NCI-H2171 (cell line): Measurements from ENCODE around the gene NTF3.

Experiments
- DNase-seq: peaks from one replicate; lab custom pipeline; 2025; lab: John Stamatoyannopoulos, UW

Gene NTF3

DNA sequence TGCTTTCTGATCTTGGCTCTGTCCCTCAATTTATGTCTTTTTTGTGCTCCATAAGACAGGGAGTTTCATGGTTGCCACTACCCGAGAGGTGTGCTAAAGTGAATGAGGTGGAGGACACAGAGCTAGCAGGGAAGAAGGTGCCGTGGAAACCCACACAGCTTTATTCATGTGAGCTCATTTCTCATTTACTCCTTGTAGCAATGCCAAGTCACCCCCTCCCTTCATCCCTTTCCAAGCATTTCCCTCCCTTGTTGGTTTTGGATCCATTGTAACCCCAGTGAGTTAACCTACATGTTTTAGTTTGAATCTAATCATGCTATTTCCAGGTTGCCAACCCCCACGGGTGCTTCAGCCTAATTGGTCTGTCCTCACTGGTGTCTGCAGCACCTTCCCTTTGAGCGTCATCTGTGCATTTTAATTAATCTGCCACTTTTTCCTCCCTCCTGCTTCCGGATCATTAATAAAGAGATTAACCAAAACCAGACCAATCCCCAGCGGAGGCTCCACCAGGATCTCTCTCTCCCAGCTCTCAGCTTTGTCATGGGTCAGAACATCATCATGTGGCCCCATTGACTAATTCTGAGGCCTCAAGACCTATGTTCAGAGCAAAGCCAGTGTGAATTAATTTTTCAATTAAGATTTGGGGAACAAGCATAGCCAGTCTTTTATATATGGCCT lies 56.2 kb downstream of the NTF3 start:
- no peak for DNase-seq

DNA sequence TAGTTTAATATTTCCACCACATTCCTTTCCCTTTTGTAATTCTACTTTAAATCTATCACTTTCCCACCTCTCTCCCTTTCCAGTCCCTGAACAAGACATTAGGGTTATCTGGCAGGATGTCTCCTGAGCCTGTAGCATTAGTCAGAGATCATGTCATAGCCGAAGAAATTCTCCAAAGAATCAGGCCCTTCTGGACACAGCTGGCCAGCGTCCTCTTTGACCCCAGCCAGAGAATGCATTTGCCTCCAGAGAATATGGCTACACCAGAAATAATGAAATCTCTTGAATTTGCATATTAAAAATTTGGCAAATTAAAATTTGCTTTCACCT lies 56.7 kb downstream of the NTF3 start:
- no peak for DNase-seq

DNA sequence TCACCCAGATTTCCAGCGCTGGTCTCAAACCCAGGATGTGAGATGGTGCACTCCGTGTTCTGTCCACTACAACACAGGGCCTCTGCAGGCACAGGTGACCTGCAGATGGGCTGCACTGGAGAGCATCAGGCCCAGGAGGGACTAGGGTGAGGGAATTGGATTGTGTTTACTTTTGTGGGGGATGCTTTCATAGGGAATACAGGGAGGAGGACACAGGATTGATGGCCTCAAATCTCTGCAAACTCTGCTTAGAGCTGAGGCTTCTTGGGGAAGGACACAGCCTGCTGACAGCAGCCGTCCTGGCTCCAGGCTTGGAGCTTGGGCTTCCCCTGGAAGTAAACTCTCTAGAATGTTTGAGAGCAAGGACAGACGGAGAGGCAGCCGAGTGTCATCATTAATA lies 57.1 kb downstream of the NTF3 start:
- no peak for DNase-seq

DNA sequence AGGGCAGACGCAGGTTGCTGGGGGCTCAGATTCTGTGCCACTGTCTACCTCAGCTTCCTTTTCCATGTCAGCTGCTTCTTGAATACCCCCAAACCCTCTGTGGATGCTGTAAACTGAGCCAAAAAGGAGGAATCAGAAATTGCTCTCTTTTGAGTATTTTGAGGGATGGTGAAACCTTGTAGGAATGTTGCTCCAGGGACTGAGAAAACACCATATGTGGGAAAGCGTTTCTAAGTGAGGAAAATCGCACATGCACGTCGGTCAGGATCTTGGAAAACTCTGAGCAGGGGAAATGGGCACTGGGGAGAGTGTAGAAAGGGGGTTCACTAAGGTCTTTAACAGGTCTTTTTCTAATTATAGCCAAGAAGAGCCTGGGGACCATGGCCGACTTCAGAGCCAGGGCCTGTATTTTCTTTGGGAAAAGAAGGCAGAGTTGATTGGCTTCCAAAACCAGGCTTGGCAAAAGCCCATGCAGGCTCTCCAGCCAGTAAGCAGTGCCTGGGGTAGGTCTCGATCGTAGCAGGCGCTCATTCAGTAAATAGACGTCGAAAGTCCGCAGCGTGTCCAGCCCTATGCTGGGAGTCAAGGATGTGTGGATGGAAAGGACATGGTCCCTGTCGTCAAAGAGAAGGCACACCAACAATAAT lies 58.0 kb downstream of the NTF3 start:
- DNase-seq, result no peak

DNA sequence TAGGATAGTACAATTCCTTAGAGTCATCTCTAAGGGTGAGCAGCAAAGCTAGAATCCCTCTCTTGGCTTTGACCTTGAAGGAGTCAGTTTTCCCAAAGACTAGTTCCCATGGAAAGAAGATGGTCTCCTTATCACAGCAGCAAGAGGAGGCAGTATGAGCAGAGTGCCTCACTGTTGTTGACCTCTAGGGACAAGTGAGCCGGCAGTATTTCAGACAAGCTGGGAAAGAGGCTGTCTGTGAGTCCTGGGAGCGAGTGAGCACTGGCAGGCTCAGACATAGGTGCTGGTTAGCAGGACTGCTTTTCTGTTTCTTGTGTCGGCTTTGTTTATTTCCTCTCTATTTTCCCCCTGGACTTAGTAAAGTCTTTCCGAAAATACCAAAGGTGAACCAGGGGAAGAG lies 60.7 kb downstream of the NTF3 start:
- DNase-seq, result no peak

DNA sequence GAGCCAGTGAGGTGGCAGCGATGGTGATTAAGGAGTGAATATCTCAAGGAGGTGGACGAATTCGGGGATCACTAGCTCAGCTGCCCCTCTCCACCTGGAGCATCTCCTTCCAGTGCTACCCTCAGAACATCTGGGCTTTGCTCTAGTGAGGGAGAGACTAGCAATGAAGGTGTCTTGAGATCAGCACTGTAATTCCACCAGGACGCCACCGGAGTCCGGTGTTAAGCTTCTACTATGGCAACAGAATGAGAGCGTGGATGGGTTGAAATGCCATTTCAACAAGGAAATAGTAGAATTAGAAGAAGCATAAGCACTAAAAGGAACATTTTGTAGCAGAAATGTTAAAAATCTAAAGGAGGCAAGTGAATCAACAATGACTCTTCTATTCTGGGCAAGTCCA lies 61.1 kb downstream of the NTF3 start:
- no peak for DNase-seq

DNA sequence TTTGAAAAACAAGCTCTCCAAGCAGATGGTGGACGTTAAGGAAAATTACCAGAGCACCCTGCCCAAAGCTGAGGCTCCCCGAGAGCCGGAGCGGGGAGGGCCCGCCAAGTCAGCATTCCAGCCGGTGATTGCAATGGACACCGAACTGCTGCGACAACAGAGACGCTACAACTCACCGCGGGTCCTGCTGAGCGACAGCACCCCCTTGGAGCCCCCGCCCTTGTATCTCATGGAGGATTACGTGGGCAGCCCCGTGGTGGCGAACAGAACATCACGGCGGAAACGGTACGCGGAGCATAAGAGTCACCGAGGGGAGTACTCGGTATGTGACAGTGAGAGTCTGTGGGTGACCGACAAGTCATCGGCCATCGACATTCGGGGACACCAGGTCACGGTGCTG lies 62.4 kb downstream of the NTF3 start:
- no peak for DNase-seq

DNA sequence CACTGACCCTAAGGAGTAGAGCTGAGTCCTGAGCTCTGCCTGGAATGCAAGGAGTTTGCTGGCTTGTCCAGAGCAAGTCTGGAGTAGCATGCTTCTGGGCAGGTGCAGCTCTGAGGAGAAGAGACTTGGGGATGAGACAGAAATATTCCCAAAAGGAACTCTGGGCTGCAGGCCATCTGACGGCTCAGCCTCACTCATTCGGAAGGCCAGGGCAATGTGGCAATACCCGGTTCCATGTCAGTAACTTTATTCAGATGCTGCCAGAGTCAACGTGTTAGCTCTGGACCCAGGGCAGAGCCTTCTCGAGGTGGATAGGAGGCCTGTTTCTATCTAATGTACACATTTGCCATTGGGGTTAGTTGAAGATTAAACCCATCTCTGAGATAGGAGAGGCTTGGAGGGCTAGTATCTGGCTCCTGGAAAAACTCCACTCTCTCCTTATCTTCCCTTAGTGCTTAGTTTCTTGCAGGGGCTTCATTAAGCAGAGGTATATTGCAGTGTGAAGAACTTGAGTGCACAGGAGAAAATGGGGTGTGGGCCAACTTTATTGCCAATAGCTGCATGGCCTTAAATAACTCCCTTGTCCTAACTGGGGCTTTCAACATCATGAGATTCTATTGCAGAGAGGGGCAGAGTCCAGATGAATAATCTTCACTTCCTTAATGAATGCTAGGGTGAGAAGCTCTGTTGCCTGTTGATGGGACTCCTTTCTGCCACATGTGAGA lies 65.6 kb downstream of the NTF3 start:
- no peak for DNase-seq

DNA sequence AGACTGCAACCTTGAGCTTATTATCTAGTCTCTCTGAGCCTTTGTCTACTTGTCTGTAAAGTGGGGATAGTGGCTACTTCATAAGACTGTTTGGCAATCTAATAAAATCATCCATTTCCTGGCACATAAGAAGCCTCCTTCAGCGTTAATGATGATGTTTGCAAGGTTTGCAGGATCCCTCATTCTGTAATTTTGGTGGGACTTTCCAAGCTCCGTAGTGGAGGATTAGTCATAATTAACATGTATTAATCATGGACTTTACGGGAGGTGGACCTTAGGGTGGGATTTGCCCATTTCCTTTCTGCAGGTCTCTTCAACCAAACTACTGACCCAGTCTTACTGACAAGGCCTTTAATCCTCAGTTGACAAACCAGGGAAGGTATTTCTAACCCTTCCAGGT lies 66.2 kb downstream of the NTF3 start:
- no peak for DNase-seq

DNA sequence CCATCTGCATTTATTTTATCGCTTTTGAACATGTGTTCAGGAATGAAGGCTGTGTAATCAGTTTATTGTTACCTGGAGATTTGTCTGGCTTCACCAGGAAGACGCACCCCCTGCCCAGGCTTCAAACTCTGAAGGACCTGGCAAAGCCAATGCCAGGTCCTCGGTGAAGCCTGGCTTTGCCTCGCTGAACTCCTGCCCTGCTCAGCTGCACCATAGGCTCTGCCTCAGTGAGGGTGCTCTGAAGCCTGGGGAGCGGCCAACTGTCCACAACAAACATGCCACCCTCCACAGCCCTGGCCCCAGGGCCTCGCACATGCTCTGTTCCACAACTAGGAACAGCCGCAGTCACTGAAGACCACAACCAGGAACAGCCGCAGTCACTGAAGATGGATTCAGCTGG lies 66.9 kb downstream of the NTF3 start:
- DNase-seq, result no peak

DNA sequence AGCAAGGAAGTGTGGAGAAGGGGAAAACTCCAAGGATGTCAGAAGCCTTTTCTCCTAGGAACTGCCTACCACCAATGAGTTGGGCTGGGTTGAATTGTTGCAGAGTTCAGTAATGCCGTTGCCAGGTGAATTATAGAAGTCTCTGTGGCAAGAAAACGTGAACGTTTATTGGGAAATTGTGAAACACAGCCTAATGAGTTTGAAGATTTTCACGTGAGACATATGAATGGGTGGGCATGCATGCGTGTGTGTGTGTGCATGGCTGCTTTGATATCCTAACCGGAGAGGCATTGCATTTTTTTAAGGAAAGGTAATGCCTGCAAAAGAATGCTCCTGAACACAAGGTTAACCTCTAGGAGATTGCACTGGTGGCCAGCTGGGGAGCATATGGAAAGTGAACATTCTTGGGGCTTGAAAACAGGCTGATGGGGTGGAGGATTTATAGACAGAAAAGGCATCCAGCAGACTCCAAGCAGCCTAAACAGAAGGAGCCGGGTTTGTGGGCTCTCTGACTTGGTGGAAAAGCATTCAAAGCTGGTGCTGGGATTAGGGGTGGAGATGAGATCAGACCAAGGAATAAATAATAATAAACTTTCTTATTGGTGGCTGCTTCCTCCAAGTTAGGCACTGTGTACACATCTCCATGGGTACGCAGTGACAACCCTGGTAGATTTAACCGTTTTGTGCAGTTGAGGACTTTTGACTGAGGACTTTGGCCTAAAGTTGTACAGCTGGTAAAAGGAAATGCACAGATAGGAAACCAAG lies 67.8 kb downstream of the NTF3 start:
- DNase-seq, result no peak

DNA sequence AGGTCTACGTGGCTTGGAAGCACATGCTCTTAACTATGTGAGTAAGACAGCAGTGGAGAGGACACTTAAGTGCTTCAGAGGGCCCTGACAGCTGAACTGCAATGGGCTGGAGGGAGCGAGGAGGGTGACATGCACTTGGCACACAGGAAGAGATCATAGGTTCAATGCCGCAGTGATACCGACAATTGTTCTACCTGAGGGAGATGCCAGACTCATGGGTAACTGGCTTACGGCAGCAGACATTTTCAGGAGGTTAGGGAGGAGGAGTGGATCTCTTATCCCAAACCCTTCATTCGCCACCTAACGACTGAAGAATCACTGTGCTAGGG lies 68.4 kb downstream of the NTF3 start:
- no peak for DNase-seq

DNA sequence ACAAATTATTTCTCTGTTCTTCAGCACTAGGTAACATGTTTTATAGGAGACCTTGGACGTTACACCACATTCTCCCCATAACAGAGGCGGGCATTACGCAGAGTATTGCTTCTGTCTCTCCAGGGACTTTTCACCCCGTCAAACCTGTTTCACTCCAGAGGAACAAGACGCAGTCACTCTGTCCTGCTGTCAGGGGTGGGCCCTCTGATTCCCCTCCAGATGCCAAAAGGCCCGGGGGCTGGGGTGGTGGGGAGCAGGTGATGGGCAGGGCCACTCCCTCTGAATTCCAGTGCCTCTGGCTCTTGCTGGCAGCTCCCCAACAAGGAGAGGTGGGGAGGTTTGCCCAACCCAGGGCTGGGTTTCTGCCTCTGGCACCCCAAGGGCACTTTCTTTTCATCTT lies 71.9 kb downstream of the NTF3 start:
- DNase-seq, result no peak

DNA sequence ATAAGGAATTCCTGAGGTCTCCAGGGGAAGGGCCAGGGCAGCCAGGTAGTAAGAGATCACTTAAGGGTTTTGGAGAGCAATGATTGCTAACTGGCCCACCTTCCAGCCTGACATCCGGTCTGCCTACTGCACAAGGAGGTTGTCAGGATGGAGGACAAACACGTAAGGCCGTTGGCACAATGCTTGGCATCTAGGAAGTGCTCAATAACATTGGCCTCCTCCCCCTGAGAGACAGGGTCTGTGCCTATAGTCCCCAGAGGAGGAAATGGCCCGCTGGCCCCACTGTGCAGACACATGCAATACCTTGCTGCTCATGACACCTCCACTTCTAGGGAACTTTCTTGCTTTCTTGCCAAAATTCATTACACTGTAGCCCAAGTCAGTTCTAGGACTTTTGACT lies 73.2 kb downstream of the NTF3 start:
- no peak for DNase-seq

DNA sequence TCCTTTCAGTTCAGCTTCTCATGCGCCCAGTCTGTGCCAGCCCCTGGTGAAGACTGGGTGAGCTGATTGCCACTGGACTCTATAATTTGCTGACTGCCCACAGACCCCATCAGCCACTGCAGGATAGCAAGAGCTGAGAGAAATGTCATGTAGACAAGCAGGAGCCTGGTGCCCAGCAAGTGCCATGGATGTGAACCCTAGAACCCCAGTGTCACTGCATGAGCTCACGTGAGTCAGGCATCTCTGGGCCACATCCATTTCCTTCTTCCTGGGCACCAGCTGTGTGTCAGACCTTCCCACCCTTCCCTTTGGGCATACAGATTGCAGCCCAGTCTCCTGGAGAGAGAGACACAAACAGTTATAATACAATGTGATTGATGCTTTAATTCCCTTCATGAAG lies 73.8 kb downstream of the NTF3 start:
- DNase-seq, result no peak

DNA sequence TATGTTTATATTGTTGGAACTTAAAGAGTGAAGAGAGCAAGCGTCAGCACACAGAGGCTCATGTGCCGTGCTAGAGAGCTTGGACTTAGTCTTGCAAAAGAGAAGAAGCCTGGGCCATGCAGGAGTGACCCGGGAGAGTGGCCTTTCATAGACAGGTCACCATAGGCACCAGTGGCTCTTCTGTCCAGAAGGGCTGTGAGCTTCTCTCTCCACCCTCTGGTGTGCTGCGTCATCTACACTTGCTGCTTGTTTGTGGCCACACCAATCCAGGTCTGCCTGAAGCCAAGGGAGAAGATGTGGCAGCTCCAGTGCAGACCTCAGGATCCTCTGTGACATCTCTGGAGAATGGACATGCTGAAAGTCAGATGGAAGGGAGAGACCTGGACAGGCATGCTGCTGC lies 74.4 kb downstream of the NTF3 start:
- no peak for DNase-seq

DNA sequence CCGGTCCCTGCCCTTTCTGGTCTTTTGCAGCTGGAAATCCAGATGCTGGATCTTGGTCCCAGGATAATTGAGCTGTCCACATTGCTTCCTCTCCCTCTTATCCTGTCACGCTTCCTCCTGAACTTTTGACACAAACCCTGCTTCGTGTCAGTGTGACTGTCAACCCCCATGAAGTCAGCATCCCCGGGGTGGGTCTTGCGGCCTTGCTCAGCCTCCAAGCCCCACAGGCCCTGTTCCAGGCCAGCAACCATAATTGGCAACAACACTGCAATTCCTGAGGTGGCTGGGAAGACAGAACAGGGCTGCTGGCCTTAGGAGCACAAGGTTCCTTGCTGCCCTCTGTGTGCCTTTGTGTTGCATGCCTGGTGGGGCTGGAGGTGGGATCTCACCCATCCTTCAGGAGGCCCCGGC lies 74.9 kb downstream of the NTF3 start:
- no peak for DNase-seq

DNA sequence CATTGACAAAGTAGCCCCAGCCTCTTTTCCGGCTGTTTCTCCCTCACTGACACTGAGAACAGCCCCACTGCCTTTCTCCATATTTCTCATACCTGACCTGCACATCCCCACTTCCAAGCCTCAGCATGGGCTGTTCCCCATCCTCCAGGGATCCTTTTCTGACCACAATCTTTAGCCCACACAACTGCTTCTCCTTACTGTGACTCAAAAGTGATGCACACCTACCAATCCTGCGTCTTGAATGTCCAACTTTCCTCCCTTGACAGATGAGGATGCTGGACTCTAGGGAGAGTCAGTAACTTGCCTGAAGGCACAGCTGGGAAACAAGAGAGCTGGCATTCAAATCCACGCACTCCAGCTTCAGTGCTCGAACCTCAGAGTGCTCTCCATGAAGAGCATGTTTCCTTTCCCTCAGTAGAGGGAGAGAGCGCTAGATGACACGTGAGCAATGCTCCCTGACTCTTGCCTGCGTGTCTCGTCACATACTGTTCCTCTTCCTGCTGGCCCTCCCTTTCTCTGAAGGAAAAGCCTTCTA lies 75.6 kb downstream of the NTF3 start:
- DNase-seq, result no peak

DNA sequence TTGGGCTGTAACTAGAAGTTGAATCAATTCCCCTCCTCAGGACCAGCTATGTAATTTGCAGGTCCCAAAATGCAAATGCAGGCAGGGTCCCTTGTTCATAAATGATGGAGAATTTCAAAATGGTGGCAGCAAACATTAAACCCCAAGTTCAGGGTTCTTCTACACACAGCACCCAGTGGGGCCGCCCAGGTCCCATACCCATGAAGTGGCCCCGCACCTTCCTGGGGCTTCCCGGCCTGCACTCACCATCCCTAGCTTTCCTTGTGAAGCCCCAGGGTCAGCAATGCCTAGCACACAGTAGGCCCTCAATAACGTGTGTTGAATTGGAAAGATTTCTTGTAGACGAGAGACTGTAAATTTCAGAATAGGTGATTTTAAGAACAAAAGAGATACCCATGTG lies 76.0 kb downstream of the NTF3 start:
- DNase-seq, result no peak

DNA sequence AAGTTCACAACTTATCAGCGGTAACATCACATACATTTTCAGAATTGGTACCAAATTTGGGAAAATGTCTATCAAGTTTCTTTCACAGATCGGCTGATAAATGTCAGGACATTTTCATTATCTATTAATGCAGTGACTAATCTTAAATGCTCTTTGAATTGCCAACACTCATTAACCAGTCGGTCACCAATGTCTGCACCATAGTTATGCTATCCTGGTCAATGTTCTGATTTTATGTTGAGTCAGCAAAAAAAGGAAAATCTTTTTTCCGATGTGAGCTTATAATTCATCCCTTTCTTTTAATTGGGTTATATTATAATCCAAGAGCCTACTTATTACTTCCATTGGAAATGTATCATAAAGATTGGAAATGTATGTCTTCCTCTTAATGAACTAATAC lies 77.2 kb downstream of the NTF3 start:
- no peak for DNase-seq

DNA sequence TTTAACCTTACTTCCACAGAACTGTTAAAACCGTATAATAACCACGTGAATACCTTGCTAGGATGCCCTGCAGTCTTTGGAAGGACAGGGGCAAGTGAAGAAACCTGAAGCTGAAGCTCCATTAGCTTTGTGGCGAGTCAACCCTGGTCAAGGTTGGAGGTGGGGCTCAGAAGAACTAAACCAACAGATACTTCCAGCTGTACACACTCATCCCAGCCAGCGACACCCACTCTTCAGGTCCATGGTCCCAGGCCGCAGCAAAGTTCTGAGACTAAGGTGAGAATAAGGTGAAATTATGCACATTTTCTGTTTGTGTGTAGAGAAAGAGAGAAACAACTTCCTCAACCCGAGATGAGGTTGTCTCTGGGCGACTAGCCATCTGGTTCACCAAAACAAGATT lies 77.6 kb downstream of the NTF3 start:
- DNase-seq, result no peak

DNA sequence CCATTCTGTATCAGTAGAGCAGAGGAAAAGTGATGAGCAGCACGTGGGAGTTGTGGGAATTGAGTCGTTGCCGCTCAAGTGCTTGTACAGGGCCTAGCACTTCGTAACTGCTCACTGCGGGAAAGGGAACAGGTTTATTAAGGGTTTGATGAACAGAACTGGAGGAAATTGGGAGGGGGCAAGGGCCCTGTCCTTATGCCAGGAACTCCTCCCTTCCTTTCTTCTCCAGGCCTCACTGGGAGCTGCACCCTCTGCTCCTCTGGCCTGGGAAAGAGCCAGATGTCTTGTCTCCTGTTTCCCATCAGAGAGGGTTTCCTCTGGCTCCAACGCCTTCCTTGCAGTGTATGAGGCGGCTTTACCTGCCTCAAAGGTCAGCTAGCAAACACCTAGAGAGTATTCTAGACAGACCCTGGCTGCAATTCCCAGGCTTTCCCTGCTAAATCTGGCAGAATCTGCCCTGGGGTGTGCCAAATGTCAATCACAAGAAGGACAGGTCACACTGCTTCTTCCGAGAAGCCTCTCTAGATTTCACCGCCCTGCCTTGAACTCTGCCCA lies 78.4 kb downstream of the NTF3 start:
- DNase-seq, result no peak

DNA sequence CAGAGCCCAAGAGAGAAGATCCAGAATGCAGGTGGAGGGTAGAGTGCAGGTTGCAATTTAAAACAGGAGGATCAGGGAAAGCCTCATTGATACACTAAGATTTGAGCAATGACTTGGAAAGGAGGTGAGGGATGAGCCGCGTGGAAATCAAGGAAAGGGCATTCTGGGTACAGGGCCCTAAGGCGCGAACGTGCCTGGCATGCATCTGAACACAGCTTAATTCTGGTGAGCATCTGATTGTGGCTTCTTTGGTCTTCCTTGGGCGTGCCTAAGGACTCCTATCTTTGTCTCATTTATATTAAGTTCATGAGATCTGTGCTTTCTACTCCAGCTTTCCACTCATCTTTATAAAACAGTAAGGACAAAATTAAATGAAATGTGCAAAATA lies 79.3 kb downstream of the NTF3 start:
- no peak for DNase-seq
